NOMO-1 treated with dmso at 0.1 percent for 144 hours (cell line): ENCODE results near the gene BANF1.
"Not testable (repeated sequence)": the region's sequence is repeated elsewhere in the genome, so short reads cannot be mapped to it uniquely, and the experiment has no call there.

Source experiments
- DNase-seq: peaks from one replicate; lab custom pipeline; 2025; ENCODE audit not compliant: unreplicated experiment; lab: John Stamatoyannopoulos, UW

The BANF1 gene

GRCh38 chr11:66011239-66011784 is 9.0 kb downstream of the BANF1 start:
- DNase-seq = no peak

GRCh38 chr11:66011785-66012303 is 9.5 kb downstream of the BANF1 start, which contains the start of gene CST6:
Gene CST6 (plus strand): TSS chr11:66012008. CDS start chr11:66012045, 37 bp downstream.
- DNase-seq = no peak

- DNase-seq = no peak
Measured at GRCh38 chr11:66012371-66012945, 10.2 kb downstream of the BANF1 start.

GRCh38 chr11:66012946-66013761 is 10.9 kb downstream of the BANF1 start:
- DNase-seq = no peak

- DNase-seq = no peak
Measured at GRCh38 chr11:66013762-66014100, 11.4 kb downstream of the BANF1 start.

- DNase-seq = no peak
Measured at GRCh38 chr11:66014804-66015453, 12.6 kb downstream of the BANF1 start.

GRCh38 chr11:66015454-66015881 is 13.2 kb downstream of the BANF1 start:
- no peak for DNase-seq

- no peak for DNase-seq
Measured at GRCh38 chr11:66015936-66016792, 13.9 kb downstream of the BANF1 start.

- no peak for DNase-seq
Measured at GRCh38 chr11:66016793-66017177, 14.5 kb downstream of the BANF1 start.

GRCh38 chr11:66017321-66017720 is 15.0 kb downstream of the BANF1 start:
- DNase-seq = no peak

- DNase-seq = no peak
Measured at GRCh38 chr11:66020212-66020611, 17.9 kb downstream of the BANF1 start.

GRCh38 chr11:66020618-66021357 is 18.5 kb downstream of the BANF1 start:
- peak; percentile 68 for DNase-seq

- DNase-seq = peak; percentile 41
Measured at GRCh38 chr11:66022401-66023185, 20.3 kb downstream of the BANF1 start.

GRCh38 chr11:66023186-66023440 is 20.8 kb downstream of the BANF1 start:
- DNase-seq = not testable (repeated sequence)

- DNase-seq = no peak
Measured at GRCh38 chr11:66026017-66026529, 23.8 kb downstream of the BANF1 start, which contains the start of gene CATSPER1. Gene CATSPER1 (minus strand): TSS chr11:66026479. CDS start chr11:66026379, 100 bp downstream.

- no peak for DNase-seq
Measured at GRCh38 chr11:66032957-66033735, 30.8 kb downstream of the BANF1 start.

GRCh38 chr11:66035653-66036333 is 33.5 kb downstream of the BANF1 start:
- DNase-seq = no peak

GRCh38 chr11:66036334-66036710 is 34.0 kb downstream of the BANF1 start:
- DNase-seq = no peak
